A549 (cell line): ENCODE results near the gene DNAH11.

Source experiments
- CBX2 ChIP-seq: fragments of 200-600 bp; sonication (generic); IDR thresholded peaks from 2 replicates; pipeline ENCODE4 v1.6.1; 2016; ENCODE audit warnings: low read depth, mild to moderate bottlenecking, borderline replicate concordance
- ESRRA ChIP-seq: fragments of 150-350 bp; IDR thresholded peaks from 2 replicates; pipeline ENCODE4 v1.6.1; 2014; ENCODE audit warnings: mild to moderate bottlenecking, low read length, borderline replicate concordance
- FOSL2 ChIP-seq, 2 experiments: fragments of 450-650 bp in 1 of 2; fragments of >200 bp in 1 of 2; sonication (Bioruptor Twin) in 1 of 2; formaldehyde crosslinking; IDR thresholded peaks; 2 replicates each; pipeline versions ENCODE4 v1.5.0 to v1.6.1; 2016 to 2020; ENCODE audit warnings: mild to moderate bottlenecking in 1 of 2, moderate library complexity in 1 of 2
- HOXA7 ChIP-seq: fragments of 250-450 bp; sonication (Bioruptor Pico); IDR thresholded peaks from 2 replicates; pipeline ENCODE4 v1.5.0; 2020; ENCODE audit warnings: mild to moderate bottlenecking, moderate library complexity
- HOXB5 ChIP-seq: fragments of 250-450 bp; sonication (Bioruptor Pico); IDR thresholded peaks from 2 replicates; pipeline ENCODE4 v1.5.0; 2020; ENCODE audit warnings: mild to moderate bottlenecking, moderate library complexity
- PHF8 ChIP-seq: fragments of 200-600 bp; sonication (generic); IDR thresholded peaks from 2 replicates; pipeline ENCODE4 v1.6.1; 2016; ENCODE audit warnings: low read depth, mild to moderate bottlenecking, antibody characterized with exemption, moderate library complexity, borderline replicate concordance
- POLR2A ChIP-seq: IDR thresholded peaks from 2 replicates; pipeline ENCODE4 v1.6.1; 2012; ENCODE audit warnings: mild to moderate bottlenecking, low read length
- TF ChIP-seq, protein P1 (sequence below): fragments of >200 bp; sonication (Bioruptor Twin); formaldehyde crosslinking; IDR thresholded peaks from 3 replicates; pipeline ENCODE4 v1.5.1; 2016

DNA sequence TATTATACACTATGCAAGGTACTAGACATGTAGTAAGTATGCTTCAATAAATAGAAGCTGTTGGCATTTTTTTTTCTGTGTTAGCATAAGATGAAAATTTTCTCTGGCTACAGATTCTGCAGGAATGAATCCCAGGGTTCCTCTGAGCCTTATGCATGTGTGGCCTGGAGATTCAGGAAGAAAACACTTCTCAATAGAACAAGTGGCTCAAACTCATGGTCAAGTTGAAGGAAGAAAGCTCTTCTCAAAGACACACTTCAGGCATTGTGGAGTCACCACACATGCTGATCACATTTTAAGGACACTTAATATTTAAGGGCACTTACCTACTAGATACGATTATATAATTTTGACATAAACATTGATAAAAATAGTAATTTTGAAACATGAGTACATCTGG lies 19.5 kb downstream of the DNAH11 start:
- TF ChIP-seq, protein P1, sequence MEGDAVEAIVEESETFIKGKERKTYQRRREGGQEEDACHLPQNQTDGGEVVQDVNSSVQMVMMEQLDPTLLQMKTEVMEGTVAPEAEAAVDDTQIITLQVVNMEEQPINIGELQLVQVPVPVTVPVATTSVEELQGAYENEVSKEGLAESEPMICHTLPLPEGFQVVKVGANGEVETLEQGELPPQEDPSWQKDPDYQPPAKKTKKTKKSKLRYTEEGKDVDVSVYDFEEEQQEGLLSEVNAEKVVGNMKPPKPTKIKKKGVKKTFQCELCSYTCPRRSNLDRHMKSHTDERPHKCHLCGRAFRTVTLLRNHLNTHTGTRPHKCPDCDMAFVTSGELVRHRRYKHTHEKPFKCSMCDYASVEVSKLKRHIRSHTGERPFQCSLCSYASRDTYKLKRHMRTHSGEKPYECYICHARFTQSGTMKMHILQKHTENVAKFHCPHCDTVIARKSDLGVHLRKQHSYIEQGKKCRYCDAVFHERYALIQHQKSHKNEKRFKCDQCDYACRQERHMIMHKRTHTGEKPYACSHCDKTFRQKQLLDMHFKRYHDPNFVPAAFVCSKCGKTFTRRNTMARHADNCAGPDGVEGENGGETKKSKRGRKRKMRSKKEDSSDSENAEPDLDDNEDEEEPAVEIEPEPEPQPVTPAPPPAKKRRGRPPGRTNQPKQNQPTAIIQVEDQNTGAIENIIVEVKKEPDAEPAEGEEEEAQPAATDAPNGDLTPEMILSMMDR = no peak
- no peak for TF ChIP-seq HOXA7
- TF ChIP-seq POLR2A = no peak
- no peak for TF ChIP-seq CBX2
- TF ChIP-seq PHF8 = no peak
- TF ChIP-seq ESRRA = no peak
- no peak for TF ChIP-seq HOXB5
- TF ChIP-seq FOSL2 (IDR thresholded peaks at IDR 0.05) = no peak
- no peak for TF ChIP-seq FOSL2 (CRISPR knock-in tag; IDR thresholded peaks at IDR 0.05)
